ENCODE data around the gene PROSER2.

DNA sequence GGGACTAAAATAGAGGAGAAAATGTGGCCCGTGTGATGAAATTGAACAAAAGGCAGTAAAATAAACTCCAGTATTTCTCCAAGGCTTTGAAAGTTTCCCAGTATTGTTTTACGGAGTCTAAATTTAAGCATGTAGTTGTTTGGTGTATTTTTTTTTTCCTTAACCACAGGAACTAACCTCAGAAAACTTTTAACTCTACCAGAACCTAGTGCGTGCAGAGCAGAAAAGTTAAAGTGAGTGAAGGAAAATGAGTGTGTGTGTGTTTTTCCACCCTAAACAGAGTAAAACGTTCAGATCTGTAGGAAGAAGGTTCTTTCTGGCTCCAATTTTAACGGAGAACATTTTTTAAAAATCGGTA, 812 bp downstream of the PROSER2 start:
- TF ChIP-seq POLR2A (IDR thresholded peaks at IDR 0.05; ENCODE audit: low read length) = no peak
- TF ChIP-seq GATA1 (IDR thresholded peaks at IDR 0.05; ENCODE audit: low read depth, low read length) = no peak
